Pancreas (tissue), 10 donors: ENCODE results near the gene DPYSL4. TPM values are rescaled to one million over a fixed set of nuclear protein-coding genes. Genes with fewer than 3 reads are reported as not detected.
A peak's percentile ranks its signal among the peaks of the same experiment; 100 is the strongest.

Source experiments
- ATAC-seq, 4 donors: fragments of 200-7000 bp; cut with Tn5 transposase; one replicate each; pipeline versions ENCODE4 v1.8.0 to v1.9.1; 2020; ENCODE audit warnings: mild to moderate bottlenecking in 4 of 4, moderate library complexity in 4 of 4
- DNase-seq, 6 donors: peaks; one replicate each; pipeline ENCODE4 v3.0.0-alpha.2; 2020
- FAIRE-seq: peaks from 2 replicates; lab custom pipeline; 2012; peaks lifted over from hg19 to GRCh38; lab: Jason Lieb, UNC
- H3K27ac ChIP-seq, 4 donors: fragments of 200-600 bp; sonication (generic); 1 replicate in 3 of 4; 2 replicates in 1 of 4; pipeline versions ENCODE4 v1.5.0 to v1.8.0; 2020
- H3K27me3 ChIP-seq, 4 donors: fragments of 200-600 bp; one replicate each; pipeline ENCODE4 v1.8.0; 2021
- H3K36me3 ChIP-seq, 3 donors: fragments of 200-600 bp; sonication (generic) in 1 of 3; one replicate each; pipeline versions ENCODE4 v1.5.0 to v1.8.0; 2020 to 2021
- H3K4me1 ChIP-seq, 3 donors: fragments of 200-600 bp; one replicate each; pipeline ENCODE4 v1.8.0; 2021
- H3K4me3 ChIP-seq, 4 donors: fragments of 200-600 bp; sonication (generic) in 2 of 4; one replicate each; pipeline versions ENCODE4 v1.5.0 to v1.8.0; 2020 to 2021
- H3K9me3 ChIP-seq, 4 donors: fragments of 200-600 bp; one replicate each; pipeline ENCODE4 v1.8.0; 2021
- CTCF ChIP-seq, 4 donors: fragments of 200-600 bp; sonication (generic) in 3 of 4; IDR thresholded peaks; one replicate each; pipeline versions ENCODE4 v1.5.0 to v1.8.0; 2021; ENCODE audit warnings: antibody characterized with exemption in 4 of 4
- WGBS, 2 donors: extraction: QIAGEN DNeasy Blood & Tissue Kit; methylation state at CpG; one replicate each; pipeline ENCODE4 v1.1.7; 2013; 5-methylcytosine and 5-hydroxymethylcytosine counted together
- intact Hi-C, 3 donors: fragments of 100-400 bp; cut with DNase I; formaldehyde crosslinking; loops; one replicate each; pipeline versions ENCODE4 v1.11.1 to v1.14.2; 2022
- polyA plus RNA-seq, 2 donors: library from polyadenylated mRNA; stranded (reverse); fragments of 200-250 nt; gene quantifications; one replicate each; pipeline ENCODE4 v1.2.3, GENCODE V29; 2013
- total RNA-seq, 6 donors: library from RNA; stranded (reverse); fragmentation: NEBNext Ultra II Directional in 4 of 6; extraction: Animal tissue kit (Norgen Biotek cat#: 25700) in 4 of 6; gene quantifications; one replicate each; pipeline versions ENCODE4 v1.2.1 to v1.2.4, GENCODE V29; 2021 to 2023
- donor health status: healthy with polysubstance abuse.
- donor health status: DM: no; HTN: no; CAD: no; lungs with moderate emphysema.
- donor health status: DM: no; HTN: no; CAD: no.
- donor health status: control.
- donor health status: control.
- donor health status: Bipolar disorder and iron deficiency.
- donor health status: DM: yes; HTN: yes; CAD: no.
- donor health status: DM: no; HTN: no; CAD: no.
- donor health status: DM: no; HTN: no; CAD: no.
- donor health status: DM: yes; HTN: yes; CAD: no.

Gene DPYSL4
- total and polyA plus RNA-seq, 8 donors = 0.46 to 2.8 (median 1.2) TPM

DNA sequence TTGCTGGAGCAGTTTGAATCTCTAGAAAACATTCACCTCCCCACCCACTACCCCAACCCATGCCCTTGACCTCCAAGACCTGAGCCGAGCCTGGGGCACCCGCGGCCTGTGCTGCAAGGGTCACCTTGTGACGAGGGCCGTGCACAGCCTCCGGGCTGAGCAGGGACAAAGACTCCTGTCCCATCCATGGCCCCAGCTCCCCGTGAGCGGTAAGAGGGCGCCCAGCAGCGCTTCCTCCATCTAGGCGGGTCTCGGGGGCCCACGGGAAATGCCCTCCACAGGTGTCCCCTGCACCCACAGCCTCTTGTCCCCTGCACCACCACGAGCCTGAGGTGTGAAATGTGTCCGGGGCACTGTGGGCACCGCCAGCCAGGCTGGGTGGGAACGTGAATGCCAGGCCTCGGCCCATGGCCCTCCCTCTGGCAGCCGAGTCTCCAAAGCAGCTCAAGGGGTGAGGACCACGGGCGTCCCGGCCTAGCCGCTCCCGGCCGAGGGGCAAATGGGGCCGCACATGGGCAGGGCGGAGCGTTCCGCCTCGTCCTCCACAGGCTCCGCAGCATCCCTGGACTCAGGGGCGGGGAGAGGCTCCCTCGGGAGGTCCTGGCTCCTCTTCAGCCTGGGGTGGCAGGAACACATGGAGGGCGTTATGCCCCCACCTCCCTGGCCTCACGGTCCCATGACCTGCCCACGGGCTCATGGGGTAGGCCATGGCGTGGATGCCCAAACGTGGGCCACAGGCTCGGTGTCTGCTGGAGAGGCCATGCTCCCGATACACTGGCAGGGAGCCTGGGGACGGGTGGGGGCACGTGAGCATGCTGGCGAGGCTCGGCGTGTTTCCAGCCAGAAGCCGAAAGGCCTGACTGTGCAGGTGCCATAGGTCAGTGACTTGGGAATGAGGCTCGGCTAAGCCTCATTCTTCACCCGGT is 21.1 kb downstream of the DPYSL4 start:
- ATAC-seq (no peak), FAIRE-seq (no peak), DNase-seq (peak in 2 of 6 donors; percentile 14 to 69)
- 89 to 92% methylated on average over 47 to 48 of the region's 48 CpGs for WGBS, 2 donors
- H3K4me1 ChIP-seq = no peaks in the 10 kb centered on the region
- no peak for TF ChIP-seq CTCF (IDR thresholded peaks at IDR 0.05)
- H3K27me3 ChIP-seq = no peaks in the 10 kb centered on the region
- H3K27ac ChIP-seq = no peak overlapping the region
- H3K36me3 ChIP-seq = no peaks in the 10 kb centered on the region
- no peak overlapping the region for H3K4me3 ChIP-seq
- H3K9me3 ChIP-seq = no peaks in the 10 kb centered on the region
- intact Hi-C loops = no loop called here

DNA sequence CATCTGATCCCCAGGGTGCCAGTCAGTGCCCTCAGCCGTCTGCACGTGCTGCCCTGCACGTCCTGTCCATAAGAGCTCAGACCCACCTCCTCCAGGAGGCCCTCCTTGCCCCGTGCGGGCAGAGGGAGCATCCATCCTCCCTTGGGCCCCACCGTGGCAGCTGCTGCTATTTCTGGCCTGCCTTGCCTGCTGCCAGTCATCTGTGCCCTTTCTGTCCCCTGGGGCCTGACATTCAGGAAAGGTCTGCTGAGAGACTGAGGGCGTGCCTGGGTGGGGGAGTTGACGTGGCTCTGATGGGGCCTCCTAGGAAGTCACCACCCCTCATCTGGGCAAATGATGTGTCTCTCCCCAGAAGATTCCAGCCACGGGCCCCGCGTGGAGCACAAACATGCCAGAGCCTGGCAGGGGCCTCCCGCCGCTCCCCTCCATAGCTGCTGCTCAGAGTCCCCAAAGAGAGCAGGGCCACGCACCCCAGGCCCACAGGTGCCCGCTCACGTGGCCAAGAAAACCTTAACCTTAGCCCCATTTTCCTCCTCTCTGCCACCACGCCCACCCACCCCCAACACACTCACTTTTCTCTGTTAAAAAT is 21.8 kb downstream of the DPYSL4 start:
- Histone ChIP-seq H3K9me3 (no peaks in the 10 kb centered on the region), H3K4me1 (no peaks in the 10 kb centered on the region), H3K27me3 (no peaks in the 10 kb centered on the region), H3K27ac (no peak overlapping the region), H3K36me3 (no peaks in the 10 kb centered on the region), H3K4me3 (no peak overlapping the region)
- 85 to 87% methylated on average over 15 to 17 of the region's 17 CpGs for WGBS, 2 donors
- no peak for FAIRE-seq
- no peak for ATAC-seq
- intact Hi-C loops = no loop called here
- no peak for TF ChIP-seq CTCF (IDR thresholded peaks at IDR 0.05)
- peak in 1 of 6 donors; percentile 47 for DNase-seq

- Histone ChIP-seq H3K4me1 (no peaks in the 10 kb centered on the region), H3K9me3 (no peaks in the 10 kb centered on the region), H3K36me3 (no peaks in the 10 kb centered on the region), H3K27ac (no peak overlapping the region), H3K4me3 (no peak overlapping the region), H3K27me3 (no peaks in the 10 kb centered on the region)
- no peak for TF ChIP-seq CTCF (IDR thresholded peaks at IDR 0.05)
- FAIRE-seq (no peak), ATAC-seq (no peak), DNase-seq (no peak)
- intact Hi-C loops = no loop called here
- WGBS, 2 donors = 93 to 97% methylated on average over 14 of the region's 14 CpGs
Observed at GRCh38 chr10:132209130-132209529, 22.4 kb downstream of the DPYSL4 start.

DNA sequence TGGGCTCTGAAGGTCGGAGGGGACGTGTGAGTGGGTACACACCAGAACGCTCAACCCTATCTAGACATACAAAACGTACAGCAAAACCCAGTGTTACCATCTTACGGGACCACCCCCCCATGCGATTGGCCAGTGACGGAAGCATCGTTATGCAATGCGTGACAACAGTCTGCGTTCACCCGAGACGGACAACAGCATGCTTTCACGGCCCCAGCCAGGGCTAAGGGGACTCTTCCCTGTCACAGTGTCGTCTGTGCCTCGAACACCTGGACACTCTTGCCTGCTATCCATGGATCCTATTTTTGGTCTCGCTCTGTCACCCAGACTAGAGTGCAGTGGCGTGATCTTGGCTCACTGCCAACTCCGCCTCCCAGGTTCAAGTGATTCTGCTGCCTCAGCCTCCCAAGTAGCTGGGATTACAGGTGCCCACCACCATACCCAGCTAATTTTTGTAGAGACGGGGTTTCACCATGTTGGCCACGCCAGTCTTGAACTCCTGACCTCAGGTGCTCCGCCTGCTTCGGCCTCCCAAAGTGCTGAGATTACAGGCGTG is 23.3 kb downstream of the DPYSL4 start:
- Histone ChIP-seq H3K9me3 (no peaks in the 10 kb centered on the region), H3K4me1 (no peaks in the 10 kb centered on the region), H3K4me3 (no peak overlapping the region), H3K36me3 (no peaks in the 10 kb centered on the region), H3K27ac (no peak overlapping the region), H3K27me3 (no peaks in the 10 kb centered on the region)
- DNase-seq (peak in 2 of 6 donors; percentile 9 to 40), ATAC-seq (no peak), FAIRE-seq (no peak)
- intact Hi-C loops = no loop called here
- no peak for TF ChIP-seq CTCF (IDR thresholded peaks at IDR 0.05)
- 87 to 88% methylated on average over 23 of the region's 23 CpGs for WGBS, 2 donors
